ENCODE data around the gene DEPDC5. TPM values are rescaled to one million over a fixed set of nuclear protein-coding genes. Genes with fewer than 3 reads are reported as not detected.

Gene DEPDC5
- total RNA-seq, 1 donor from 2014 or later, result 37.1 TPM

- DNase-seq (ENCODE audit: low spot score), result no peak
- Mint-ChIP-seq H3K27ac (no peak overlapping the region), H3K4me3 (no peak overlapping the region), H3K4me1 (peaks cover 10% of the 10 kb centered on the region), H3K9me3 (no peaks in the 10 kb centered on the region), H3K36me3 (peaks cover 48% of the 10 kb centered on the region), H3K27me3 (ENCODE audit: insufficient read depth, low read depth) (peaks cover 5% of the 10 kb centered on the region)
- no peak overlapping the region for H3K4me2 ChIP-seq
- no peak overlapping the region for H3K4me3 ChIP-seq
- H3K4me1 ChIP-seq, result peaks cover 6% of the 10 kb centered on the region
- H3K36me3 ChIP-seq, result no peaks in the 10 kb centered on the region
- peaks cover 57% of the 10 kb centered on the region for H3K79me2 ChIP-seq (ENCODE audit: low read depth)
- no peaks in the 10 kb centered on the region for H3K9me3 ChIP-seq (ENCODE audit: low read depth)
- H2AFZ ChIP-seq (replicated peaks), result no peak overlapping the region
- TF ChIP-seq EZH2phosphoT487 (IDR thresholded peaks at IDR 0.05) (no peak), CTCF (IDR thresholded peaks at IDR 0.05) (no peak), EZH2 (IDR thresholded peaks at IDR 0.05) (no peak)
- H3F3A ChIP-seq (ENCODE audit: low read depth), result peaks cover 35% of the 10 kb centered on the region
- no peak overlapping the region for H3K9ac ChIP-seq
- H3K27ac ChIP-seq, result no peak overlapping the region
- no peaks in the 10 kb centered on the region for H3K27me3 ChIP-seq
- H4K20me1 ChIP-seq (ENCODE audit: low read depth), result peaks cover 71% of the 10 kb centered on the region
These were observed 202.5 kb downstream of the DEPDC5 start for GRCh38 chr22:31956360-31956759.

Small RNAs within 50 kb of the gene (small RNA-seq; reads per million reads assigned to genes)
- gene RN7SL20P, result not detected

Other genes with a start within 250 kb of the DEPDC5 start
- 18.1 and 41.2 TPM in 2 replicates for gene PISD, start 91.8 kb upstream of the DEPDC5 start, total RNA-seq (ENCODE audit: low replicate concordance)
- 60.1 and 74.2 TPM in 2 replicates for gene PRR14L, start 3.9 kb upstream of the DEPDC5 start, total RNA-seq (ENCODE audit: low replicate concordance)
- 154 and 158 TPM in 2 replicates for gene YWHAH, start 190.5 kb downstream of the DEPDC5 start, total RNA-seq (ENCODE audit: low replicate concordance)

Data from neural progenitor cell (in vitro differentiated cells).